ENCODE data around the gene TLE6.
"Not testable (repeated sequence)": the region's sequence is repeated elsewhere in the genome, so short reads cannot be mapped to it uniquely, and the experiment has no call there.

The TLE6 gene

GRCh38 chr19:3004522-3004921 lies 27.2 kb downstream of the TLE6 start:
- DNase-seq (ENCODE audit: low spot score): no peak

GRCh38 chr19:3005345-3005744 lies 28.0 kb downstream of the TLE6 start:
- DNase-seq (ENCODE audit: low spot score): no peak

GRCh38 chr19:3006075-3006767 lies 28.9 kb downstream of the TLE6 start:
- no peak for DNase-seq (ENCODE audit: low spot score)

GRCh38 chr19:3007975-3008374 lies 30.6 kb downstream of the TLE6 start:
- no peak for DNase-seq (ENCODE audit: low spot score)

GRCh38 chr19:3008994-3009393 lies 31.6 kb downstream of the TLE6 start:
- DNase-seq (ENCODE audit: low spot score): no peak

- no peak for DNase-seq (ENCODE audit: low spot score)
Measured at GRCh38 chr19:3010871-3011270, 33.5 kb downstream of the TLE6 start.

- not testable (repeated sequence) for DNase-seq (ENCODE audit: low spot score)
Measured at GRCh38 chr19:3012059-3012458, 34.7 kb downstream of the TLE6 start.

DNA sequence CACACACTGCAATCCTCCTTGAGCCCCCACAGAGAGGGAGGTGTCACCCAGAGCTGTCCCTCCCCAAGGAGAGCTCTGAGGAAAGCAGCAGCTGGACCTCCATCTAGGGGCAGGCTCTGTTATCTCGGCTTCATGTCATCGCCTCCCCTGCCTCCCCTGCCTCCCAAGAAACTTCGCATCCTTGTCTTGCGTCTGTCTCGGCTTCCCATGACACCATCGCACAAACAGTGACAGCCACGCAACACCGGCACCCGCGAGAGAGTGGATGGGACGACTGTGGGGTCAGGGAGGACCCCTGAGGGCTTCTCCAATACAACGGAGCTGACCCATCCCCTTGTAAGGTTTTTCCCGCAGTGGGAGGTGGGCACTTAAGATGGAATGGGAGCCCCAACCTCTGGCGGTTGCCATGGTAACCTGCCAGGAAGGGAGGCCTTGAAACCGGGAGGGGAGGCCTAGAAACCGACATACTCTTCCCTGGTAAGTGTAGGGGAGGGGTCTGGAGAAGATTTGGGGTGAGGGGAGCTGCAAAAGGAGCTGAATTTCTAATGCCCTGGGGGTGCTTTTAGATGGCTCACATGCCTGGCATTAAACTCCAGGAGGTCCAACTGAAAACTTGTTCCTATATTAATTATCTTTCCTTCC lies 35.4 kb downstream of the TLE6 start:
- DNase-seq (ENCODE audit: low spot score): no peak

DNA sequence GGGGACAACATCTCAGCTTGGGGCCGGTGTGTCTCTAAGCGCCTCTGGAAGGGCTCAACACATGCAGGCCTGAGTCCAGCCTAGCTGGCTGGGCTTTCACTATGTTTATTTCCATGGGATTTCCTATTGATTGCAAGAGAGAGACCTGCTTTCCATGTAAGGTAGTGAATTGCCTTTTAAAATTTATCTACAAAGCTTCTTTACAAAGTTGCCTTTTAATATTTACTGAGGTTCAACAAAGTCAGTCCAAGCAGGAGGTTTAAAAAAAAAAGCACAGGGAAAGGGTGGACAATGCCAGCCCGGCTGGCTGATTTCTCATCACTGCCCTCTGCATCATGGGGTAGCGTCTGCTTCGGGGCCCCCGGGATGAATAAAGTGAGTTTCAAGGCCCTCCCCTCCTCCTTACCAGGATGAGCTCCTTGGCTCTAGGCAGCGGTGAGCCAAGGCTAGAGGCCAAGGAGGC lies 35.9 kb downstream of the TLE6 start:
- DNase-seq (ENCODE audit: low spot score): no peak

DNA sequence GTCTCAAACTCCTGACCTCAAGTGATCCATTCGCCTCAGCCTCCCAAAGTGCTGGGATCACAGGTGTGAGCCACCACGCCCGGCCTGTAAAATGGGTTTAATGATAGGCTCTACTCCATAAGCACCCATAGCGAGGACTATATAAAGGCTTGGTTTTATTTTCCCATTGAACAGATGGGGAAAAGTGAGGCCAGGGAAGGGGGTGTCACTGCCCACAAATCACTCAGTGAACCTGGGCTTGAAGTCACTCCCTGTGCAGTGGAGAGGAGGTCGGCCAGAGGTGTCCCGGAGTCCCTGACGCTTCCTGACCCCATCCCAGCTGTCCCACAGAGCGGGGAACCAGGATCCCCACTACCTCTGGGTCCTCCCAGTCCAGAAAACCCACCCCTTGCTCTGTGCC lies 36.8 kb downstream of the TLE6 start:
- no peak for DNase-seq (ENCODE audit: low spot score)

GRCh38 chr19:3015126-3016057 lies 38.0 kb downstream of the TLE6 start:
- DNase-seq (ENCODE audit: low spot score): no peak

- DNase-seq (ENCODE audit: low spot score): no peak
Measured at GRCh38 chr19:3017923-3018322, 40.6 kb downstream of the TLE6 start.

DNA sequence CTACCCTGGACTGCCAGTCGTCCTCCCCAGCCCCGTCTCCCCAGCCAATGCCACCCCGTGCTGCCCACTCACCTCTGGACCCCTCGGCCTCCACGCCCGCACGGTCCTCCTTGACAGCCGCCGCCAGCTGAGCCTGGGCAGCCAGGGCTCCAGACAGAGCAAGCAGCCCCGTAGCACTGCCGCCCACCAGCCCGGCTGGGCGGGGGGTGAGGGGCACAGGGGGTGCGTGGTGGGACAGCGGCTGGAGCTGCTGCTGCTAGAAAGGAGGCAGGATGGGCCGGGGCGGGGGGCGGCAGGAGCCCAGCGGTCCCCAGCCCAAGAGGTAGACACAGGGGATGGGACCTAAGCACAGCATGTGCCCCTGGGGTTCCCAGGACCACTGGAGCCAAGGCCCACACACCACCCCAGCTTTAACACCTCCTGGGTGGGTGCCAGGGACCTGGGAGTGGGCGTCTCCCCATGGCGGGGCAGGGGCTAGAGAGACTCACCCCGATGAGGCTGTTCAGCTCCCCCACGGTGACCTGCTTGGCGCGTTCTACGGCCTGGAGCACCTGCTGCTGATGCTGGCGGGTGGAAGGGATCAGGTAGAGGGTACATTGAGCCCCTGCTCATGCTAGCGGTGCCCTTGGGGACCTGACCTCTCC lies 42.0 kb downstream of the TLE6 start:
- DNase-seq (ENCODE audit: low spot score): no peak

DNA sequence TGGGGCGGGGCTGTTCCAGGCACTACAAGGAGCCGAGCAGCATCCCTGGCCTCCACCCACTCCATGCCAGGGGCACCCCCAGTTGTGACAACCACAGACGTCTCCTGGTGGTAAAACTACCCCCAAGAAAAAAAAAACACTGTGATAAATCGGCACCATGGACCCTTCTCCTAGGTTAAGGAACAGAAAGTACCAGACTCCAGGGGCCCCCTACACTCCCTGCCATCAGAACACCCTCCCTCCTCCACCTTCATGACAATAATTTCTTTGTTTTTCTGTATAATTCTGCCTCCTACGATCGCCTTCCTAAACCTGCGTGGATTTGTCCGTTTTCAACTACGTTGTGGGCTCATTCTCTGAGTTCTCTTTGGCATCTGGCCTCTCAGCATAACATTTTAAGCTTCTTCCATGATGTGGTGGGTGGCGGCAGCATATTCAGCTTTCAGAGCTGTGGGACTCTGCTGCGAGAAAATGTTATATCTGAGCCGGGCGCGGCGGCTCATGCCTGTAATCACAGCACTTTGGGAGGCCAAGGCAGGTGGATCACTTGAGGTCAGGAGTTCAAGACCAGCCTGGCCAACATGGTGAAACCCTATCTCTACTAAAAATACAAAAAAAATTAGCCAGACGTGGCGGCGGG lies 43.1 kb downstream of the TLE6 start:
- no peak for DNase-seq (ENCODE audit: low spot score)

- no peak for DNase-seq (ENCODE audit: low spot score)
Measured at GRCh38 chr19:3024509-3024869, 47.1 kb downstream of the TLE6 start.

DNA sequence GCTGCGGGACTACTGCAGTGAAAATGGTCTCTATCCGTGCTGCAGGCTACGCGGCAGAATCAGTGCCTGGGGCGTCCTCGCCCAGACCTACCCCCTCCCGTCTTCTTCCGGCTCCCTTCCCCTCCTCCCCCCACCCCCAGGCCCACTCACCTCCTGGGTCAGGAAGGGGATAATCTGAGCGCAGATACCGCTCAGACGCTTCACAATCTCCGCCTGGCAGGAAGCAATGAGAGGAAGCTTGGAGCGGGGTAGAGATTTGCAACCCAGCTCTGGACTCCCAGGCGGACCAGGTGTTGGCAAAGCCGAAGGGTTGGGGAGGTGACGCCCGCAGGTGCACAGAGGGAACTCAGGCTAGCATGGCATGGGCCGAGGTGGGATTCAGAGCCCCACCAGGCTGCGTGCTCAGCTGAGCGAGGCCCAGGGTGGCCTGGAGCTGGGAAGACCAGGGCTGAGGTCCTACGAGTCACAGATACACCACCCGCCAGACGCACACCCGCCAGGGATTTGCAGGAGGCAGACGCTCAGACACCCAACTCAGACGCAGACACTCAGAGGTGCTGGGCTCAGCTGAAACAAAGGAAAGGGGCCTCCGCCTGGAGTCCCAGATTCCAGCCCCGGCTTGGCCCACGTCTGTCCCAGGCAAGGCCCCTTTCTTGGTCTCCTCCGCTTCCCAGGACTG lies 47.6 kb downstream of the TLE6 start:
- DNase-seq (ENCODE audit: low spot score): no peak

DNA sequence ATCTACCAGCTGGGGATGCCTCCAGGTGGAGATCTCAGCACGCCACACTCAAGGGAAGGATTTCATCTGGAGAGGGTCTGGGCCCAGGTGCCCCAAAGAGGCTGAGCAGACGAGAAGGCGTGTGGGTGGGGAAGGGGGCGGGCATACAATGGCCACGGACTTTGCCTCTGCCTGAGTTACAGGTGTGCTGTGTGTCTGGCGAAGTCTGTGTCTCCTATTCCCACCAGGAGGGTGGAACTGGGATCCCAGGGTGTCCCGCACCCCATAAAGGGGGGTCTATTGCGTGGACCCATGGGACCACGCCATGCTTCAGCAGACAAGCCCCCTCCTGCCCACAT lies 48.2 kb downstream of the TLE6 start:
- no peak for DNase-seq (ENCODE audit: low spot score)

GRCh38 chr19:3026768-3027167 lies 49.4 kb downstream of the TLE6 start:
- no peak for DNase-seq (ENCODE audit: low spot score)

DNA sequence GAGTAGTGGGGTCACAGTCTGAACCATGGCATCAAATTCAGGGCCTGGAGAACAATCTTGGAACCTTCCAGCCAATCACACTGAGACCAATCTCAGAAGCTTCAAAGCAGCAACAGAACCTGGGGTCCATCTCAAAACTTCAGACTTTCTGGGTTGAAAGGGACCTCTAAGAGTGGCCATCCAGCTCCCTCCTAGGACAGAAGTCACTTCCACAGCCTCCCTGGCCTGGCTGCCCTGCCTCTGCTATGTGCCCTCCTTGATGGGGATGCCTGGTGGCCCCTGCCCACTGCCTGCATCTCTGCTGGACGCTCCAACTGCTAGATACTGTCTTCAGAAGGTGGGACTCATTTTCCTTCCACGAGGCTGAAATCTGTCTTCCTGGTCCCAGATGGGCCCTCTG lies 49.9 kb downstream of the TLE6 start:
- DNase-seq (ENCODE audit: low spot score): no peak

GRCh38 chr19:3027981-3028304 lies 50.6 kb downstream of the TLE6 start:
- no peak for DNase-seq (ENCODE audit: low spot score)

- no peak for DNase-seq (ENCODE audit: low spot score)
Measured at GRCh38 chr19:3028305-3029064, 51.1 kb downstream of the TLE6 start.
